Stimulated activated naive CD8-positive, alpha-beta T cell treated with anti-CD3 and anti-CD28 coated beads, Interleukin-15, Interleukin-2, amounts not matched to agents 100 U/mL and 50 U/mL, for 24 hours (primary cell): ENCODE data around the gene CDH4.

Experiments
- ATAC-seq: fragments of 150-1000 bp; cut with Tn5 transposase; one replicate; pipeline ENCODE4 v1.10.0; 2021
- DNase-seq: peaks from one replicate; pipeline ENCODE4 v3.0.0; 2021

CDH4 gene

DNA sequence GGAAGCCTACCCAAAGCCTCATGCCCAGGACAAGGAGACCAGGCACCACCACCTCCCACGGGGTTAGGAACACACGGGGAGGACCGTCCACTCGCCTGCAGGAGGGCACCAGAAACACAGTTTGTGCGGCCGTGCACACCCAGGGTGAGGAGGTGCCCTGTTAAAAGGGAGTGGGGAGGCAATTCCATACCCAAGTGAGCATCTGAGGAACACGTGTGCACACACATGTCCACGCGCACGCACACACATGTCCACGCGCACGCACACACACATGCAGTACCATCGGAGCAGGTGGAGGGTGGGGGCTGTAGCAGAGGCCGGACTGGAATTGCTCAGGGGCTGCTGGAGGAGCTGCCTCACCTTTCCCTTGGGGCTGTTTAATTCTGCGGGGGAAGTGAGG is 554.3 kb downstream of the CDH4 start:
- no peak for ATAC-seq
- DNase-seq = no peak

DNA sequence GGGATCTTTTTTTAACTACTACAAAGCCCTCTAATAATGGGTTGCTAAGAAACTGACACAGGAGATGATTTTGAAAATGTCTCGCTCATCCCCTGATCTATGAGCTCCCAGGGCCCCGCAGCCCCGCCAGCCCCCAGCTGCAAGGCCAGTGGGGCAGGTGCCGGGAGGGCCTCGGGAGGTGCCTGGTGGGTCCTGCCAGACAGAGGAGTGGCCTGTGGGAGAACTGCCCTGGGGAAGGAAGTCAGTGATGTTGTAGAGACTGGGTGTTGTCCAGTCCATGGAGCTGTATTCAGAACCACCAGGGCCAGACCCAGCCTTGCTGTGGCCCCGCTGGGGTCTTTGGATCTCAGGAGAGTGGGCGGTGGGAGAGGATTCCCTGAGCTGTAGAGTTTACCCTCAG is 554.9 kb downstream of the CDH4 start:
- ATAC-seq (no peak), DNase-seq (no peak)

- no peak for ATAC-seq
- no peak for DNase-seq
These were observed 555.6 kb downstream of the CDH4 start for GRCh38 chr20:61807471-61808160.

GRCh38 chr20:61808447-61808846 is 556.4 kb downstream of the CDH4 start:
- DNase-seq = no peak
- no peak for ATAC-seq

DNA sequence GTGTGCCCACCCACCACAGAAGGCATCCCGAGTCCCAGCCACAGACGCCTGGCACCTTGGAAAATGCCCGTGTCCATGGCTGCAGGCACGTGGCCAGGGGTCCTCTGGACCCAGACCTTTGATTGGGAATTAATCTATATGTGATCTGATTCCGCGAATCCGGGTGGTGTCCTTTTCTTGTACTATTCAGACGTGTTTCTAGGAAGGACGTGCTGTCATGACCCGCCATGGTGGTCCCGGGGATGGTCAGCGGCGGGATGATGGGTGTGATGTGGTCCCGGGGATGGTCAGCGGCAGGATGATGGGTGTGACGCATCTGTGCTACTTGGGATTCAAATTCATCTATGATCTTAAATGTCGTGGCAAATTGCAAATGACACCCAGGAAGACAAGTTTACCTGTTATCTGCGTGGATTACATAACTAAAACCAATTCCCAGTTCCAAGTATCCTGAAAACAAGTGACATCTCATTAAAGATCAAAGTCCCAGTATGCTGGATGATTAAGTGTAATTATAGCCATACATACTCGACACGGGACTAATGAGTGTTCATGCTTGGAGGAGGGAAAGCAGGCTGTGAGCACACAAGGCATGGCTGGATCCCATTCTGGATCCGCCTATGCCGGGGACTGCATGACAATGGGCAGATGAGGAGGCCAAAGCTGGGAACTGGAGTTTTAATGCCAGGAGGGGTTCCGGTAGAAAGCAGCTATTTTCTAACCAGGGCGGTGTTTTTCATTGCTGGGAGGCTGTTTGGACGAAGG is 557.1 kb downstream of the CDH4 start:
- no peak for ATAC-seq
- no peak for DNase-seq

DNA sequence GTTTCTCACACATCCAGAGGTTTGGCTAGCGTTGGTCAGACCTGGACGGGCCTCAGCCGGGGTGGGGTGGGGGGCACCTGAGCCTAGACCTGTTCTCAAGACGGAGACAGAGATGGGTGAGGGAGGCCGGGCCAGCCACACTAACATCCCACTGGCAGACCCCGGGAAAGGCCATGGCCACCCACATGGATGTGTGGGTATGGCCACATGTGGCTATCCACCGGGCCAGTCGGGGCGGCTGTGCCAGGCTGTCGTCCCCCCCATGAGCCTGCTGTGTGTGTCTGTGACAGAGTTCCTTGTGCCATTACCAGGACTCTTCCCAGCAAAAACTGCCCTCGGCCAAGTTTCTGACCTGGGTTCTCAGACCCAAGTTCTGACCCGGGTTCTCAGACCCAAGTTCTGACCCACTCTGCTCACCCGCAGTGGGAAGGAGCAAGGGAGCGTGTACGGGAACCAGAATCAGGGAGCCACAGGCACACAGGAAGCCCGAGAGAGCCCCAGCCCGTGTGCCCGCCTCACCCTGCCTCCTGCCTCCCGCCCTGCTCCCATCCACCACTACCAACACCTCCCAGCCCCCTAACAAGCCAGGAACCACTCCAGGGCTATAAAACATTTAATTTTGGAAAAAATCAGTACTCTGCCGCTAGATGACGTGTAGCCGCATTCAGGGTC is 558.1 kb downstream of the CDH4 start:
- DNase-seq = no peak
- ATAC-seq = no peak

GRCh38 chr20:61810738-61811135 is 558.7 kb downstream of the CDH4 start:
- ATAC-seq (no peak), DNase-seq (no peak)

DNA sequence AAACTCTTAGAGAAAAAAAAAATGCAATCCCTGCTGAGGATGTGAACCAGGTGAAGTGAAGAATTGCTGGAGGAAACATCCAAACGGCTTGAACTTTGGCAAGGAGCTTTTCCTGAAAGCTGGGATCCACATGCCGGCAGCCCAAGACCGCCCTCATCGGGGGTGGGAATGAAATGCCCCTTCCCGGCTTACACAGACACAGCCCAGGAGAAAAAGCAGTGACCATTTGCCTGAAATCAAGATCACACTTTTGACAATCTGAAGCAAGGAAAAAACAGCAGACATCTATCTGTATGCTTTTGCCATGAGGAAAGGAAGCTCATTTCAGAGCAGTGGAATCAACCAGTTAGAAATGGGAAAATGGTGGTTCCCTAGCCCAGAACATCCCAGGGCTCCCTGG is 559.1 kb downstream of the CDH4 start:
- DNase-seq (no peak), ATAC-seq (no peak)

DNA sequence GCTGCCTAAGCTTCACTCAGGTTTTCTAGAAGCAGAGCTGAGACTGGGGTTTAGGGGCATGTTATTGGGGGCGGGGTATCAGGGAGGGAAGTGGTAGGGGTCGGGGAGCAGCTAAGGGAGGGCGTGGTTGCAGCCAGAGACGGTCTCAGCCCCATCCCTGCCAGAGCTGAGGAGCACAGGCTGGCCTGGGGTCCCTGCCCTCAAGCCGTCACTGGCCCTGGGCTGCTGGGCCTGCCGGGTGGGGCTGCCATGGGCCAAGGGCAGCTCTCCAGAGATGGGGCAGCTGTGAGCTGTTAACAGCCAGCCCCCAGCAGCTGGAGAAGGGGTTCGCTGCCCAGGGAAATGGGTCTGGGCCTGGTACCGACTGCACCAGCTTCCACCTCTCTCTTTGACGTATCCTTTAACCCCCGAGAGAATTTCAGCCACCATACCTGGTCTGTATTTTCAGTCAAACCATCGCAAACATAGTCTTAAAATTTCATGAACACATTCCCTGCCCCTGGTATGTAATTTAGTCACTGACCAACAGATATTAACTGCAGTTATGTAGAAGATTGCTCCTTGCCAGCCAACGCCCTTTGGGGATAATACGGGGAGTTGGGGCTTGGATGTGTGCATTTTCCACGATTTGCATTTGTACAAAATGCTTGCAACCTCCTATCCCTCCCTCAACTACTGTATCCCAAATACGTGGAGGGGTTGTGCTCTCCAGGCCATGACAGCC is 560.2 kb downstream of the CDH4 start:
- ATAC-seq (no peak), DNase-seq (no peak)

DNA sequence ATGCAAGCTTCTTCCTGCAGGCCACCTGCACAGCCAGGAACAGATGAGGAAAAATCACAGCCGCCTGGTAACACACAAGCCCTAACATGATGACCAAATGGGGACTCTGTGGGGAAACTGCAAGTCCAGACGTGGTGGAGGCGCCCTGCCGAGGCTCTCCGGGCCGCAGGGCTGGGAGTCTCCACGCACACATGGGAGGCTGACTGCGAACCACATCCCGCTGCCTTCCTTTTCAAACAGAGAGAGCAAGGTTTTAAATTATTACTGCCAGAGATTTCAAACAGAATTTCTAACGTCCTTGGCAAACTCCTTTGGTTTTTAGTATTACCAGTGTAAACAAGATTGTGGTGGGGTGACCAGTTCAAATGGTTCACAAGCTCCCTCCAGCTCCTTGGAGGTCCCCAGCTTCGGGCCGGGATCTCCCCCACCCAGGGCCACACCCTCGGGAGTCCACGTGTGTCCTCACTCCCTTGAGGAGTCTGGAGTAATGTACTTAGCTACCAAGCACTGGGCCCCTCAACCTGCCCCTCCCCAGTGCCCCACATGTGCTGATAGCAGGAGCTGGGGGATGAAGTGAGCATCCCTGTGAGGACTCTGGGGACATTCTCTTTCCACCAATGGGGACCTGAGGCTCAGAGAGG is 560.9 kb downstream of the CDH4 start:
- DNase-seq (no peak), ATAC-seq (no peak)

GRCh38 chr20:61813791-61814190 is 561.7 kb downstream of the CDH4 start:
- DNase-seq = no peak

DNA sequence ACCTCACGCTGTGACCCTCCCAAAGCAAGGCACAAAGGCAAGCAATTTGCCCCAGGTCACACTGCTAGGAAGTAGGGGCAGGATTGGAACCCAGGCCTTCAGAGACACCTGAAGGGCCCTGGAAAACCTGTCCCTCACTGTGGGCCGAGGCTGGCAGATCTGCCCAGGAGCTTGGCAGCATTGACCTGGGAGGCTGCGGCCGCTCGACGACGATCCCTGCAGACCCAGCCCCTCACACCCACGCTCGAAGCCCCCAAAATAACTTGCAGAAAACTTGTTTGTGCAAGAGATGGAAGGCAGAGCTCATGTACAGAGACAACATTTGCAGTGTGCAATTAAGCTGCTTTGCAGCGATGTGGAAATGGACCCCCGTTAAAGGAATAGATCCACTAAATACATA is 562.2 kb downstream of the CDH4 start:
- ATAC-seq = no peak
- DNase-seq = no peak

More at GRCh38 chr20:61813791-61814190, 561.7 kb downstream of the CDH4 start:
- ATAC-seq = no peak

GRCh38 chr20:61814726-61815125 is 562.7 kb downstream of the CDH4 start:
- no peak for DNase-seq
- ATAC-seq = no peak

- ATAC-seq = no peak
These were observed 563.1 kb downstream of the CDH4 start for GRCh38 chr20:61815176-61815575.

GRCh38 chr20:61815678-61816077 is 563.6 kb downstream of the CDH4 start:
- no peak for DNase-seq
- no peak for ATAC-seq

More at GRCh38 chr20:61815176-61815575, 563.1 kb downstream of the CDH4 start:
- DNase-seq = no peak

GRCh38 chr20:61816606-61817460 is 564.8 kb downstream of the CDH4 start:
- DNase-seq = no peak
- no peak for ATAC-seq

DNA sequence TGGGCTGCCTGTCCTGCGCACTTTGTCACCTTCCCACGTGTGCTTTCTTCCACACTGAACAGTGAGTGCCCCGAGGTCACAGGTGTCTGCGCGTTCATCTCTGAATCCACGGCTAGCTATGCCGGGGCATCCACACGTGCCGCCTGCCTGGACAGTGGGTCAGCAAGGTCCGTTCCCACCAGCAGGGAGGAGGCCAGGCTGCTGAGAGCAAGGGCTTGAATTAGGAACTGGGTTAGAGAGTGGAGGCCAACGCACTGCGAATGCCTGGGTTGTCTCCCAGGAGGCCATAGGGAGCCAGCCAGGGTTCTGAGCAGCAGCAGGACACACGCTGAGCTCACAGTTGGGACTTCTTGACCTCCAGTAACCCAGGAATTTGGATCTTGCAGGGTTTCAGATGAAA is 565.5 kb downstream of the CDH4 start:
- ATAC-seq (no peak), DNase-seq (no peak)

DNA sequence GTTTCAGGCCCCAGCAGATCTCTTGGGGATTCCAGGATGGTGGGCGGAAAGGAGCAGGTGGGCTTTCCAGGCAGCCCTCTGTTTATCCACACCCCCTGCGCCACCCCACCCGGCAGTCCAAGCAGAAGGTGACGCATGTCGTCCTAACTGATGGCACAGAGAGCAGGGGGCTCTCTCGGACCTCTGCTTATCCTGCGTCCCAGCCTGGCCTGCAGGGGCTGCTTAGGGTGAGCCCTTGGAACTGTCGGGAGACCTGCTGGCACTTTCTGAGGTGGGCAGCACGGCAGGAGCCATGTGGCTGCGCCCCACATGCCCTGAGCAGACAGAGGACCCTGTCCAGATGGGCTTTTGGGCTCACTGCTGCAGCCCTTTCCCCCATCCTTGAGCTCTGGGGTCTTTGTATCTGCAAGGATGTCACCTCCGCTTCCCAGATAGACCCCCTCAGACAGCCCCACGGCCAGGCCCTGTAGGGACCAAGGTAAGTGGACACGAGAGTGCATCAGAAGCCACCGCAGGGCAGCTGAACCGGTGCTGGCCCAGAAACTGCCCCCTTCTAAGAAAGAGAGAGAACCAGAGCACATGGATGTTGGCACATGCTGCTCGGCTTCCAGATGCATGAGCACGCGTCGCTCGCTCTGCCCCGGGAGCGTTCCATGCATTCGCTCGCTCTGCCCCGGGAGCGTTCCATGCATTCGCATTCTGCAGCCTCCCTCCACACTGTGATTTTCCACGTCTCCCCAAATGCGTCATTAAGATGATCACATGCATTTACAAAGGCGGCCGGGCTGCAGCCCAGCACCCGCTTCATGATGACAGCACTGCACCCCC is 566.9 kb downstream of the CDH4 start:
- ATAC-seq (no peak), DNase-seq (no peak)

DNA sequence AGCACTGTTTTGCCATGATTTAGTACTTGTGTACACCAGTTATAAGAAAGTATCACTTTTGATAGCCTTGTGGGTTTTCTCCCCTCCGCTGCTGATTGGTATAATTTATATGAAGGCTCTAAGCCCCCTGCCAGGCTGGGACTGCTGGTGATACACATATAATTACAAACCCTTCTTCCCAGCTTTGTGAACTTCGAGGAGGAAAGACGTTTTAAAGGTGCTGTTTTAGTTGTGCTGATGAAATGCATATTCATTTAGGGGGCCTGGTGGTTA is 567.4 kb downstream of the CDH4 start:
- ATAC-seq = no peak
- DNase-seq = no peak
